ENCODE data around the gene KIAA1614.
A peak's percentile ranks its signal among the peaks of the same experiment; 100 is the strongest.

Gene KIAA1614

GRCh38 chr1:180935326-180936109 is 22.8 kb downstream of the KIAA1614 start:
- Histone ChIP-seq H3K9me3 (ENCODE audit: insufficient read depth, low read length, severe bottlenecking) (no peaks in the 10 kb centered on the region), H3K36me3 (ENCODE audit: insufficient read depth, low read length) (no peaks in the 10 kb centered on the region), H3K4me3 (ENCODE audit: low read depth in 1 of 2, low read length in 2 of 2) (no peak overlapping the region), H3K27ac (ENCODE audit: low read length) (peak overlapping the region; percentile 43), H2AFZ (ENCODE audit: low read depth, low read length) (no peak overlapping the region), H3K4me1 (ENCODE audit: insufficient read depth, low read length) (peaks cover 25% of the 10 kb centered on the region), H3K79me2 (ENCODE audit: insufficient read depth, low read length) (no peaks in the 10 kb centered on the region), H4K20me1 (ENCODE audit: insufficient read depth, low read length) (no peaks in the 10 kb centered on the region), H3K9ac (ENCODE audit: low read depth, low read length) (no peak overlapping the region), H3K27me3 (ENCODE audit: insufficient read depth, low read length, poor library complexity) (no peaks in the 10 kb centered on the region), H3K4me2 (ENCODE audit: insufficient read depth, low read length) (no peak overlapping the region)
- no peak for TF ChIP-seq EZH2 (IDR thresholded peaks at IDR 0.05; ENCODE audit: borderline replicate concordance, low read depth, low read length, severe bottlenecking)
- TF ChIP-seq, protein P1, sequence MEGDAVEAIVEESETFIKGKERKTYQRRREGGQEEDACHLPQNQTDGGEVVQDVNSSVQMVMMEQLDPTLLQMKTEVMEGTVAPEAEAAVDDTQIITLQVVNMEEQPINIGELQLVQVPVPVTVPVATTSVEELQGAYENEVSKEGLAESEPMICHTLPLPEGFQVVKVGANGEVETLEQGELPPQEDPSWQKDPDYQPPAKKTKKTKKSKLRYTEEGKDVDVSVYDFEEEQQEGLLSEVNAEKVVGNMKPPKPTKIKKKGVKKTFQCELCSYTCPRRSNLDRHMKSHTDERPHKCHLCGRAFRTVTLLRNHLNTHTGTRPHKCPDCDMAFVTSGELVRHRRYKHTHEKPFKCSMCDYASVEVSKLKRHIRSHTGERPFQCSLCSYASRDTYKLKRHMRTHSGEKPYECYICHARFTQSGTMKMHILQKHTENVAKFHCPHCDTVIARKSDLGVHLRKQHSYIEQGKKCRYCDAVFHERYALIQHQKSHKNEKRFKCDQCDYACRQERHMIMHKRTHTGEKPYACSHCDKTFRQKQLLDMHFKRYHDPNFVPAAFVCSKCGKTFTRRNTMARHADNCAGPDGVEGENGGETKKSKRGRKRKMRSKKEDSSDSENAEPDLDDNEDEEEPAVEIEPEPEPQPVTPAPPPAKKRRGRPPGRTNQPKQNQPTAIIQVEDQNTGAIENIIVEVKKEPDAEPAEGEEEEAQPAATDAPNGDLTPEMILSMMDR (IDR thresholded peaks at IDR 0.05; ENCODE audit: borderline replicate concordance, extremely low read depth, low read length, poor library complexity, severe bottlenecking), result no peak
- no peak for ATAC-seq (ENCODE audit: insufficient read depth, low read depth)
- DNase-seq, result no peak

GRCh38 chr1:180936110-180937011 is 23.7 kb downstream of the KIAA1614 start:
- H3K4me2 ChIP-seq (ENCODE audit: insufficient read depth, low read length), result no peak overlapping the region
- no peak overlapping the region for H3K9ac ChIP-seq (ENCODE audit: low read depth, low read length)
- TF ChIP-seq, protein P1 (IDR thresholded peaks at IDR 0.05; ENCODE audit: borderline replicate concordance, extremely low read depth, low read length, poor library complexity, severe bottlenecking), result no peak
- no peak for TF ChIP-seq EZH2 (IDR thresholded peaks at IDR 0.05; ENCODE audit: borderline replicate concordance, low read depth, low read length, severe bottlenecking)
- H3K36me3 ChIP-seq (ENCODE audit: insufficient read depth, low read length), result no peaks in the 10 kb centered on the region
- no peaks in the 10 kb centered on the region for H3K9me3 ChIP-seq (ENCODE audit: insufficient read depth, low read length, severe bottlenecking)
- no peaks in the 10 kb centered on the region for H3K27me3 ChIP-seq (ENCODE audit: insufficient read depth, low read length, poor library complexity)
- peaks cover 25% of the 10 kb centered on the region for H3K4me1 ChIP-seq (ENCODE audit: insufficient read depth, low read length)
- no peak overlapping the region for H2AFZ ChIP-seq (ENCODE audit: low read depth, low read length)
- DNase-seq (no peak), ATAC-seq (ENCODE audit: insufficient read depth, low read depth) (no peak)
- no peaks in the 10 kb centered on the region for H4K20me1 ChIP-seq (ENCODE audit: insufficient read depth, low read length)
- no peak overlapping the region for H3K4me3 ChIP-seq (ENCODE audit: low read depth in 1 of 2, low read length in 2 of 2)
- no peaks in the 10 kb centered on the region for H3K79me2 ChIP-seq (ENCODE audit: insufficient read depth, low read length)
- H3K27ac ChIP-seq (ENCODE audit: low read length), result peak overlapping the region; percentile 43

GRCh38 chr1:180937012-180937372 is 24.3 kb downstream of the KIAA1614 start:
- H3K4me2 ChIP-seq (ENCODE audit: insufficient read depth, low read length), result no peak overlapping the region
- H3K27ac ChIP-seq (ENCODE audit: low read length), result peak overlapping the region; percentile 43; the same call in 1 of the 2 replicates
- no peak overlapping the region for H3K4me3 ChIP-seq (ENCODE audit: low read depth in 1 of 2, low read length in 2 of 2)
- no peaks in the 10 kb centered on the region for H3K27me3 ChIP-seq (ENCODE audit: insufficient read depth, low read length, poor library complexity)
- no peaks in the 10 kb centered on the region for H4K20me1 ChIP-seq (ENCODE audit: insufficient read depth, low read length)
- ATAC-seq (ENCODE audit: insufficient read depth, low read depth) (no peak), DNase-seq (no peak)
- peaks cover 20% of the 10 kb centered on the region for H3K4me1 ChIP-seq (ENCODE audit: insufficient read depth, low read length)
- H2AFZ ChIP-seq (ENCODE audit: low read depth, low read length), result no peak overlapping the region
- H3K9ac ChIP-seq (ENCODE audit: low read depth, low read length), result no peak overlapping the region
- no peaks in the 10 kb centered on the region for H3K79me2 ChIP-seq (ENCODE audit: insufficient read depth, low read length)
- TF ChIP-seq, protein P1 (IDR thresholded peaks at IDR 0.05; ENCODE audit: borderline replicate concordance, extremely low read depth, low read length, poor library complexity, severe bottlenecking), result no peak
- TF ChIP-seq EZH2 (IDR thresholded peaks at IDR 0.05; ENCODE audit: borderline replicate concordance, low read depth, low read length, severe bottlenecking), result no peak
- no peaks in the 10 kb centered on the region for H3K9me3 ChIP-seq (ENCODE audit: insufficient read depth, low read length, severe bottlenecking)
- H3K36me3 ChIP-seq (ENCODE audit: insufficient read depth, low read length), result no peaks in the 10 kb centered on the region
